Measurements from ENCODE around the gene MSANTD1.

- TF ChIP-seq CTCF (IDR thresholded peaks at IDR 0.05) (no peak), POLR2A (IDR thresholded peaks at IDR 0.05) (no peak)
Observed at GRCh38 chr4:3253808-3254207, 4.8 kb downstream of the MSANTD1 start.

Measured in thyroid gland (tissue), 4 donors.